ENCODE measurements around the gene AJAP1. TPM values are rescaled to one million over a fixed set of nuclear protein-coding genes. Genes with fewer than 3 reads are reported as not detected.

AJAP1 gene
- total and polyA plus RNA-seq, 9 donors = 1.2 to 20.8 (median 12.5) TPM

DNA sequence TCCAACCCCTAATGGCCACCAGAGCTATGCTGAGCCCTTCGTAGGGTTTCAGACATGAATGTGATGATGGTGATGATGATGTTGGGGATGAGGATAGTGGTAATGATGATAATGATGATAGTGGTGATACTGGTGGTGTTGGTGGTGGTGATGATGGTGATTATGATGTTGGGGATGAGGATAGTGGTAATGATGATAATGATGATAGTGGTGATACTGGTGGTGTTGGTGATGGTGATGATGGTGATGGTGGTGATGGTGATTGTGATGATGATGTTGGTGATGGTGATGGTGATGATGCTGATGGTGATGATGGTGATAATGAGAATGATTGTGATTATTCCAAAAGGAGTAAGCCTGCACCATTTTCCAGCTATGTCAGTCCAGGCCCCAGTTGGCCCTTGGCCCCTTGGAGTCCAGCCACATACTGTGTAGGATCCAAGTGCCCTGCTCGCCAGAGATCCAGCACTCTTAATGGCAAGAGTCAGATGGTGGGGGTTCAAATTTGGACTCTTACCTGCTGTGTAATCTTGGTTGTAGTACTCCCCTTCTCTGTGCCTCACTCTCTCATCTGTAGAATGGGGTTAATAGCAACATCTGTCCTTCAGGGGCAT, 28.3 kb downstream of the AJAP1 start:
- Histone ChIP-seq H3K27me3 (no peaks in the 10 kb centered on the region), H3K36me3 (no peaks in the 10 kb centered on the region), H3K27ac (no peak overlapping the region), H3K4me1 (ENCODE audit: insufficient read depth) (no peaks in the 10 kb centered on the region), H3K4me3 (no peak overlapping the region), H3K9me3 (no peaks in the 10 kb centered on the region)
- TF ChIP-seq EP300 (IDR thresholded peaks at IDR 0.05) (no peak), POLR2A (IDR thresholded peaks at IDR 0.05) (no peak)
- 87 to 91% (median 88%) methylated on average over 2 of the region's 2 CpGs for WGBS, 3 donors
- intact Hi-C loops (cut with DNase I) = no loop called here
- no peak for DNase-seq

DNA sequence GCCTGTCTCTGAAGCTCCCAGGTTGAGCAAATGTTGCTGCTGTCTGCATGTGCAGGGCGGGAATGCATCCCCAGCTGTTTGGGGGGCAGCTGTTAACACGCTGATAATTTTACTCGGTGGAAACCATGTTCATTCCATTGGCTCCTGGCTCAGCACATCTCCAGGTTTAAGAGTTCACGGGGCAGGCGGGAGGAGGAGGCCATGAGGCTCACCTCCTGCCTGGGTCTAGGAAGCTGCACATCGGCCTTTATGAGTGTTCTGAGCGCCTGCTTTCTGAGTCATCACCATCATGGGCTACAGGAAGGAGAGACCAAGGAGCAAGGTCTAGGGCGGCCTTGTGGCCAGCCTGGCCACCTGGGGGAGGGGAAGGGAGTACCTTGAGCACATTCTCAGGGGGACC, 29.7 kb downstream of the AJAP1 start:
- TF ChIP-seq POLR2A (IDR thresholded peaks at IDR 0.05) = no peak
- no peak for TF ChIP-seq EP300 (IDR thresholded peaks at IDR 0.05)
- TF ChIP-seq, protein P1, sequence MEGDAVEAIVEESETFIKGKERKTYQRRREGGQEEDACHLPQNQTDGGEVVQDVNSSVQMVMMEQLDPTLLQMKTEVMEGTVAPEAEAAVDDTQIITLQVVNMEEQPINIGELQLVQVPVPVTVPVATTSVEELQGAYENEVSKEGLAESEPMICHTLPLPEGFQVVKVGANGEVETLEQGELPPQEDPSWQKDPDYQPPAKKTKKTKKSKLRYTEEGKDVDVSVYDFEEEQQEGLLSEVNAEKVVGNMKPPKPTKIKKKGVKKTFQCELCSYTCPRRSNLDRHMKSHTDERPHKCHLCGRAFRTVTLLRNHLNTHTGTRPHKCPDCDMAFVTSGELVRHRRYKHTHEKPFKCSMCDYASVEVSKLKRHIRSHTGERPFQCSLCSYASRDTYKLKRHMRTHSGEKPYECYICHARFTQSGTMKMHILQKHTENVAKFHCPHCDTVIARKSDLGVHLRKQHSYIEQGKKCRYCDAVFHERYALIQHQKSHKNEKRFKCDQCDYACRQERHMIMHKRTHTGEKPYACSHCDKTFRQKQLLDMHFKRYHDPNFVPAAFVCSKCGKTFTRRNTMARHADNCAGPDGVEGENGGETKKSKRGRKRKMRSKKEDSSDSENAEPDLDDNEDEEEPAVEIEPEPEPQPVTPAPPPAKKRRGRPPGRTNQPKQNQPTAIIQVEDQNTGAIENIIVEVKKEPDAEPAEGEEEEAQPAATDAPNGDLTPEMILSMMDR (IDR thresholded peaks at IDR 0.05) = no peak
- Histone ChIP-seq H3K36me3 (no peaks in the 10 kb centered on the region), H3K27ac (no peak overlapping the region), H3K4me1 (ENCODE audit: insufficient read depth) (no peaks in the 10 kb centered on the region), H3K27me3 (no peaks in the 10 kb centered on the region), H3K9me3 (no peaks in the 10 kb centered on the region), H3K4me3 (no peak overlapping the region)
- 43 to 55% (median 45%) methylated on average over 8 of the region's 8 CpGs for WGBS, 3 donors
- intact Hi-C loops (cut with DNase I) = no loop called here
- no peak for DNase-seq

DNA sequence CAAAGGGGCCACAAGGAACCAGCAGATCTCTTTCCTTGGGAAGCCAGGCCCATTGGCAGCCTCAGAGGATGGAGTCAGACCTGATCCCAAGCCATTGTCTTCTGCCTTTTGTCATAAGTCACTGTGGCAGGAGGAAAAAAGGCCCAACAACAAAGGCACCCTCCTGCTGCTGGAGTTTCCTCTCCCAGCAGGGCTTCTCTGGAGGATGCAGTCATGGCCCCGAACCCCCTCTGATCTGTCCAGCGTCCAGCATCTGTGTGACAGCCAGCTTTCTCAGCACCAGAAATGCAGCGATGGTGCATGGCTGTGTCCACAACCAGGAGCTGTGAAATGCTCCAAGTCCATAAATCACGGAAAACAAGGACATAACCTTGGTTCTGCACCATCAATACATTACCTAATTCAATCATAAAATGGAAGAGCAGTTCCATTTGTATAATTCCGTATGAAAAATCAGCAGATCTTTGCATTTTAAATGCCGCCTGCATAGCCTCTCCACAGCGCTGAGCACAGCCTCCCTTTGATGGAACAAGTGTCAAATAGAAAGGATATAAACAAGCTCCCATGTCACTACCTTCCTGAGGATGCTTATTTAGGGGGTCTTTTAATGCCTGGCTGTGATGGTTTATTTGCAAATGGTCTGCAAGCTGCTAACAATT, 30.6 kb downstream of the AJAP1 start:
- H3K36me3 ChIP-seq = no peaks in the 10 kb centered on the region
- no peaks in the 10 kb centered on the region for H3K4me1 ChIP-seq (ENCODE audit: insufficient read depth)
- no peak overlapping the region for H3K27ac ChIP-seq
- TF ChIP-seq, protein P1 (IDR thresholded peaks at IDR 0.05) = no peak
- TF ChIP-seq POLR2A (IDR thresholded peaks at IDR 0.05) (no peak), EP300 (IDR thresholded peaks at IDR 0.05) (no peak)
- intact Hi-C loops (cut with DNase I) = no loop called here
- no peaks in the 10 kb centered on the region for H3K9me3 ChIP-seq
- no peak overlapping the region for H3K4me3 ChIP-seq
- H3K27me3 ChIP-seq = no peaks in the 10 kb centered on the region
- no peak for DNase-seq
- WGBS, 3 donors = 69 to 81% (median 78%) methylated on average over 7 of the region's 7 CpGs

DNA sequence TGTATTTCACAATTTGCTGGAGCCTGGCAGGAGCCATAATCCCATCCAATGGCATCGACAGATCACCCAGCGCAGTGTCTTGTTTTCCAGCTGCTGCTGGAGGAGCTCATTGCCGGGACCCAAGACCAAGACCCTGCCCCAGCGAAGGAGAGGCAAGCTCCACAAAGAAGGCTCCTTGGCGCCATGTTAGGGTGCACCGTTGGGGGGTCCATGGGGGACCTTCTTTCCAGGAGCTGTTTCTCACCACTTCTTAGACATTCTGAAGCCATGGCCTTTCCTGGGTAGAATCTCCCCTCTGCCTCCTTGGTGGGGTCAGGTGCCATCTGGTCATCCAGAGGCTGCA, 31.1 kb downstream of the AJAP1 start:
- H3K27me3 ChIP-seq = no peaks in the 10 kb centered on the region
- TF ChIP-seq EP300 (IDR thresholded peaks at IDR 0.05) (no peak), POLR2A (IDR thresholded peaks at IDR 0.05) (no peak)
- TF ChIP-seq, protein P1 (IDR thresholded peaks at IDR 0.05) = no peak

DNA sequence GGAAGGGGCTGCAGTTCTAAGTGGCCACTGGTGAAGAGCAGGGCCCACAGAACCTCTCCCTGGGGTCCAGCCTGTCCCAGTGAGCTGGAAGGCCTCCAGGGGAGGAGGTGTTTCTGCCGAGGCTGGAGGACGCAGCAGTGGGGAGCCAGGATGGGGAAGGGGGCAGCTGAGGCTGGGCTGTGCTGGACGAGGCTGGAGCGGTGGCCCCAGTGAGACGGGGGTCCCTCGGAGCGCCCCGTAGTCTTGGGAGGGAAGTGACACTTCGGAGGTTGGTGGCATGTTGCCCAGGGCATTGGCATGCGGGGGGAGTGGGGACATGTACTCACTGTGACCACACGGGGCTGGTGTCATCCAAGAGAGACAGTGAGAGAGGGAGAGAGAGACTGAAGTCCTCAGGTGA, 33.5 kb downstream of the AJAP1 start:
- Histone ChIP-seq H3K27ac (no peak overlapping the region), H3K36me3 (no peaks in the 10 kb centered on the region), H3K27me3 (no peaks in the 10 kb centered on the region), H3K4me1 (ENCODE audit: insufficient read depth) (no peaks in the 10 kb centered on the region), H3K9me3 (no peaks in the 10 kb centered on the region), H3K4me3 (no peak overlapping the region)
- intact Hi-C loops (cut with DNase I) = no loop called here
- no peak for DNase-seq
- TF ChIP-seq, protein P1 (IDR thresholded peaks at IDR 0.05) = no peak
- TF ChIP-seq EP300 (IDR thresholded peaks at IDR 0.05) (no peak), POLR2A (IDR thresholded peaks at IDR 0.05) (no peak)
- WGBS, 3 donors = 85 to 88% (median 87%) methylated on average over 10 to 11 of the region's 11 CpGs

More for the DNA sequence above, 31.1 kb downstream of the AJAP1 start:
- H3K9me3 ChIP-seq = no peaks in the 10 kb centered on the region
- H3K27ac ChIP-seq = no peak overlapping the region
- no peak for DNase-seq
- 91 to 95% (median 94%) methylated on average over 6 of the region's 6 CpGs for WGBS, 3 donors
- no peaks in the 10 kb centered on the region for H3K36me3 ChIP-seq
- no peak overlapping the region for H3K4me3 ChIP-seq
- H3K4me1 ChIP-seq (ENCODE audit: insufficient read depth) = no peaks in the 10 kb centered on the region
- intact Hi-C loops (cut with DNase I) = no loop called here

Data from ovary (tissue), 9 donors.